Kidney (tissue), 14 donors: ENCODE results near the gene LMAN1L. TPM values are rescaled to one million over a fixed set of nuclear protein-coding genes. Genes with fewer than 3 reads are reported as not detected.

Experiments used
- DNase-seq, 5 donors: peaks; one replicate each; pipeline ENCODE4 v3.0.0-alpha.2; 2013 to 2020
- FAIRE-seq: peaks from 2 replicates; lab custom pipeline; 2012; peaks lifted over from hg19 to GRCh38; lab: Jason Lieb, UNC
- H3K27ac ChIP-seq, 2 donors: one replicate each; pipeline ENCODE4 v1.7.0; 2013; ENCODE audit warnings: low read depth in 2 of 2, low read length in 2 of 2, inconsistent platforms in 1 of 2
- H3K27me3 ChIP-seq: one replicate; pipeline ENCODE4 v1.7.1; 2013; ENCODE audit warnings: low read length, inconsistent platforms; ENCODE audit not compliant: control insufficient read depth, insufficient read depth
- H3K36me3 ChIP-seq, 3 donors: one replicate each; pipeline versions ENCODE4 v1.7.0 to v1.7.1; 2013; ENCODE audit warnings: low read length in 3 of 3, control low read depth in 1 of 3, inconsistent platforms in 1 of 3; ENCODE audit not compliant: insufficient read depth in 3 of 3, control insufficient read depth in 2 of 3
- H3K4me1 ChIP-seq, 3 donors: one replicate each; pipeline versions ENCODE4 v1.7.0 to v1.7.1; 2013; ENCODE audit warnings: low read length in 3 of 3, inconsistent platforms in 1 of 3, low read depth in 1 of 3; ENCODE audit not compliant: control insufficient read depth in 2 of 3, insufficient read depth in 2 of 3
- H3K4me3 ChIP-seq, 3 donors: one replicate each; pipeline versions ENCODE4 v1.7.0 to v1.8.1; 2013; ENCODE audit warnings: low read length in 3 of 3, control low read depth in 1 of 3, inconsistent platforms in 1 of 3
- H3K9ac ChIP-seq, 3 donors: one replicate each; pipeline versions ENCODE4 v1.7.0 to v1.7.1; 2013; ENCODE audit warnings: low read length in 3 of 3, control low read depth in 1 of 3, inconsistent platforms in 1 of 3
- H3K9me3 ChIP-seq, 3 donors: one replicate each; pipeline versions ENCODE4 v1.7.0 to v1.7.1; 2013; ENCODE audit warnings: low read length in 3 of 3, control low read depth in 1 of 3, inconsistent platforms in 1 of 3; ENCODE audit not compliant: control insufficient read depth in 2 of 3, insufficient read depth in 1 of 3
- CTCF ChIP-seq: IDR thresholded peaks from 3 replicates; pipeline ENCODE4 v1.5.1; 2012; ENCODE audit warnings: mild to moderate bottlenecking, moderate library complexity, borderline replicate concordance; ENCODE audit not compliant: insufficient read depth; ENCODE audit errors: extremely low read depth
- intact Hi-C: fragments of 100-400 bp; cut with DNase I; formaldehyde crosslinking; loops from one replicate; pipeline ENCODE4 v1.11.1; 2022
- polyA plus RNA-seq: library from polyadenylated mRNA; stranded (reverse); fragments of 350-450 nt; fragmentation: Illumina TruSeq; extraction: RNeasy Lipid Tissue Mini Kit (QIAGEN cat#74804); gene quantifications from one replicate; pipeline ENCODE4 v1.2.3, GENCODE V29; 2014; ENCODE audit warnings: low read depth, low replicate concordance; ENCODE audit not compliant: insufficient read depth
- total RNA-seq: library from RNA; stranded (reverse); fragmentation: NEBNext Ultra II Directional; extraction: Animal tissue kit (Norgen Biotek cat#: 25700); gene quantifications from one replicate; pipeline ENCODE4 v1.2.1, GENCODE V29; 2021
- donor health status: control.
- donor health status: control.
- donor health status: control.
- donor health status: control.
- donor health status: control.
- donor health status: DM: yes; HTN: yes; CAD: no.
- donor health status: Normal renal cell carcinoma (clear cell type).

The LMAN1L gene
- total and polyA plus RNA-seq, 2 donors from 2014 or later, result not detected

- H3K27me3 ChIP-seq, result peaks cover 4% of the 10 kb centered on the region
- H3K27ac ChIP-seq, result no peak overlapping the region
- H3K9me3 ChIP-seq, result no peaks in the 10 kb centered on the region
- intact Hi-C loops, result no loop called here
- no peaks in the 10 kb centered on the region for H3K4me1 ChIP-seq
- DNase-seq, result no peak
- no peak overlapping the region for H3K4me3 ChIP-seq
- no peak for TF ChIP-seq CTCF
- no peak overlapping the region for H3K9ac ChIP-seq
- no peak for FAIRE-seq
- peaks cover 0 to 2% (median 0%) of the 10 kb centered on the region in 3 donors for H3K36me3 ChIP-seq
These were observed 18.2 kb downstream of the LMAN1L start for GRCh38 chr15:74830868-74831267.

GRCh38 chr15:74831813-74832495, 19.3 kb downstream of the LMAN1L start:
- no peak for TF ChIP-seq CTCF
- no peak overlapping the region for H3K9ac ChIP-seq

GRCh38 chr15:74832826-74833225, 20.2 kb downstream of the LMAN1L start:
- Histone ChIP-seq H3K4me1 (no peaks in the 10 kb centered on the region), H3K4me3 (no peak overlapping the region), H3K27me3 (peaks cover under 1% of the 10 kb centered on the region), H3K36me3 (peaks cover 0 to 2% (median 0%) of the 10 kb centered on the region in 3 donors), H3K9me3 (no peaks in the 10 kb centered on the region), H3K27ac (no peak overlapping the region), H3K9ac (no peak overlapping the region)
- DNase-seq (no peak), FAIRE-seq (no peak)
- intact Hi-C loops, result no loop called here
- no peak for TF ChIP-seq CTCF

More at GRCh38 chr15:74831813-74832495, 19.3 kb downstream of the LMAN1L start:
- Histone ChIP-seq H3K4me1 (no peaks in the 10 kb centered on the region), H3K9me3 (no peaks in the 10 kb centered on the region), H3K27ac (no peak overlapping the region), H3K27me3 (peaks cover 4% of the 10 kb centered on the region), H3K36me3 (peaks cover 0 to 2% (median 0%) of the 10 kb centered on the region in 3 donors), H3K4me3 (no peak overlapping the region)
- intact Hi-C loops, result no loop called here
- DNase-seq (no peak), FAIRE-seq (no peak)
